H1 (cell line): ENCODE results near the gene FANK1. TPM values are rescaled to one million over a fixed set of nuclear protein-coding genes. Genes with fewer than 3 reads are reported as not detected.

Experiments used
- CTCF ChIA-PET: fragments of 300-600 bp; sonication (Branson Sonifier 250); formaldehyde crosslinking; loops from one replicate; lab custom pipeline; 2021; ENCODE audit not compliant: partially characterized antibody; lab: Charles Lee
- POLR2A ChIA-PET: fragments of 300-600 bp; sonication (Branson Sonifier 250); formaldehyde crosslinking; loops from one replicate; lab custom pipeline; 2021; ENCODE audit warnings: inconsistent platforms; ENCODE audit not compliant: partially characterized antibody; lab: Charles Lee
- DNase-seq, 2 experiments: peaks; one replicate each; pipeline versions ENCODE4 v3.0.0 to v3.0.0-alpha.2; 2010 to 2022; ENCODE audit warnings: low spot score in 2 of 2, low read depth in 1 of 2, mixed read lengths in 1 of 2
- FAIRE-seq: peaks from 2 replicates; lab custom pipeline; 2011; peaks lifted over from hg19 to GRCh38; lab: Jason Lieb, UNC
- H2AFZ ChIP-seq: 2 replicates; pipeline ENCODE4 v1.8.1; 2012; ENCODE audit warnings: low read length, inconsistent platforms
- H2AK5ac ChIP-seq: 2 replicates; pipeline ENCODE4 v1.6.1; 2013; ENCODE audit warnings: low read depth, low read length
- H2BK120ac ChIP-seq: replicated peaks from 2 replicates; pipeline ENCODE3; 2013; ENCODE audit warnings: low read depth, low read length, inconsistent platforms
- H2BK12ac ChIP-seq: 2 replicates; pipeline ENCODE4 v1.6.1; 2013; ENCODE audit warnings: low read depth, low read length
- H2BK15ac ChIP-seq: 2 replicates; pipeline ENCODE4 v1.6.1; 2013; ENCODE audit warnings: low read length
- H2BK20ac ChIP-seq: 2 replicates; pipeline ENCODE4 v1.6.1; 2013; ENCODE audit warnings: low read length
- H2BK5ac ChIP-seq: 2 replicates; pipeline ENCODE4 v1.6.1; 2013; ENCODE audit warnings: low read depth, low read length
- H3K14ac ChIP-seq: 2 replicates; pipeline ENCODE4 v1.6.1; 2013; ENCODE audit warnings: inconsistent platforms; ENCODE audit not compliant: insufficient read length
- H3K18ac ChIP-seq: 2 replicates; pipeline ENCODE4 v1.6.1; 2013; ENCODE audit warnings: low read length; ENCODE audit errors: extremely low read depth
- H3K23ac ChIP-seq: 2 replicates; pipeline ENCODE4 v1.6.1; 2013; ENCODE audit warnings: inconsistent platforms; ENCODE audit not compliant: insufficient read length
- H3K23me2 ChIP-seq: 2 replicates; pipeline ENCODE4 v1.6.1; 2013; ENCODE audit warnings: low read depth, low read length
- H3K27ac ChIP-seq: 2 replicates; pipeline ENCODE4 v1.6.1; 2011; ENCODE audit warnings: low read depth, low read length, inconsistent platforms
- H3K27me3 ChIP-seq, 4 experiments: replicated peaks in 1 of 4; 1 replicate in 1 of 4; 2 replicates in 3 of 4; pipeline versions ENCODE4 v1.6.1 to v1.8.1; 2011 to 2013; ENCODE audit warnings: low read length in 3 of 4, mild to moderate bottlenecking in 3 of 4, inconsistent platforms in 2 of 4, mixed read lengths in 2 of 4, moderate library complexity in 1 of 4; ENCODE audit not compliant: control insufficient read depth in 3 of 4, insufficient read depth in 3 of 4; ENCODE audit errors: extremely low read depth in 1 of 4
- H3K36me3 ChIP-seq, 4 experiments: 2 replicates each; pipeline versions ENCODE4 v1.6.1 to v1.8.1; 2011 to 2013; ENCODE audit warnings: mild to moderate bottlenecking in 4 of 4, low read length in 3 of 4, moderate library complexity in 2 of 4, control low read depth in 1 of 4, inconsistent platforms in 1 of 4; ENCODE audit not compliant: insufficient read depth in 4 of 4, control insufficient read depth in 2 of 4
- H3K4ac ChIP-seq: replicated peaks from 2 replicates; pipeline ENCODE3; 2013; ENCODE audit warnings: low read length, low read depth, mixed read lengths, inconsistent platforms; ENCODE audit not compliant: insufficient read length
- H3K4me1 ChIP-seq, 4 experiments: replicated peaks in 1 of 4; 1 replicate in 1 of 4; 2 replicates in 3 of 4; pipeline versions ENCODE4 v1.6.1 to v1.8.1; 2011 to 2013; ENCODE audit warnings: low read length in 3 of 4, inconsistent platforms in 2 of 4, mixed read lengths in 1 of 4; ENCODE audit not compliant: insufficient read depth in 4 of 4, control insufficient read depth in 3 of 4
- H3K4me2 ChIP-seq, 2 experiments: 2 replicates each; pipeline versions ENCODE4 v1.6.1 to v1.8.1; 2011 to 2013; ENCODE audit warnings: low read depth in 2 of 2, low read length in 2 of 2, control low read depth in 1 of 2, inconsistent platforms in 1 of 2, mild to moderate bottlenecking in 1 of 2; ENCODE audit not compliant: insufficient read depth in 1 of 2
- H3K4me3 ChIP-seq, 4 experiments: fragments of 200-600, 300-600 bp in 1 of 4; sonication (generic), shearing (Covaris generic), sonication (Bioruptor Twin) in 1 of 4; 2 replicates each; pipeline versions ENCODE4 v1.5.1 to v1.8.1; 2011 to 2016; ENCODE audit warnings: low read length in 4 of 4, low read depth in 3 of 4, control low read depth in 2 of 4, inconsistent platforms in 2 of 4, mild to moderate bottlenecking in 2 of 4, mixed read lengths in 1 of 4, moderate library complexity in 1 of 4; ENCODE audit not compliant: insufficient read depth in 2 of 4; ENCODE audit errors: extremely low read depth in 1 of 4
- H3K56ac ChIP-seq: replicated peaks from 2 replicates; pipeline ENCODE3; 2013; ENCODE audit warnings: low read depth, mild to moderate bottlenecking, mixed read lengths, low read length, inconsistent platforms; ENCODE audit not compliant: insufficient read length
- H3K79me1 ChIP-seq: 2 replicates; pipeline ENCODE4 v1.6.1; 2013; ENCODE audit warnings: low read depth, low read length, control low read depth
- H3K79me2 ChIP-seq, 2 experiments: 2 replicates each; pipeline versions ENCODE4 v1.6.1 to v1.8.1; 2012 to 2013; ENCODE audit warnings: low read length in 2 of 2, mild to moderate bottlenecking in 2 of 2, inconsistent platforms in 1 of 2; ENCODE audit not compliant: insufficient read depth in 2 of 2, control insufficient read depth in 1 of 2
- H3K9ac ChIP-seq, 4 experiments: replicated peaks in 1 of 4; 1 replicate in 1 of 4; 2 replicates in 3 of 4; pipeline versions ENCODE4 v1.6.1 to v1.8.1; 2011 to 2013; ENCODE audit warnings: low read depth in 3 of 4, low read length in 3 of 4, control low read depth in 2 of 4, mild to moderate bottlenecking in 2 of 4, moderate library complexity in 2 of 4, inconsistent platforms in 1 of 4; ENCODE audit errors: extremely low read depth in 1 of 4
- H3K9me3 ChIP-seq, 2 experiments: 2 replicates each; pipeline versions ENCODE4 v1.6.1 to v1.8.1; 2012 to 2013; ENCODE audit warnings: mild to moderate bottlenecking in 2 of 2, moderate library complexity in 2 of 2, control low read depth in 1 of 2, inconsistent platforms in 1 of 2, low read depth in 1 of 2, low read length in 1 of 2, mixed read lengths in 1 of 2; ENCODE audit not compliant: insufficient read depth in 2 of 2
- H4K20me1 ChIP-seq, 2 experiments: replicated peaks in 1 of 2; 2 replicates each; pipeline versions ENCODE3 to v1.8.1; 2011 to 2013; ENCODE audit warnings: inconsistent platforms in 2 of 2, low read length in 2 of 2, mild to moderate bottlenecking in 1 of 2; ENCODE audit not compliant: insufficient read depth in 2 of 2, control insufficient read depth in 1 of 2
- H4K5ac ChIP-seq: 2 replicates; pipeline ENCODE4 v1.6.1; 2013; ENCODE audit warnings: low read length, low read depth, mixed read lengths, inconsistent platforms; ENCODE audit not compliant: insufficient read length
- H4K8ac ChIP-seq: 2 replicates; pipeline ENCODE4 v1.8.0; 2013; ENCODE audit warnings: mild to moderate bottlenecking, moderate library complexity, low read length, inconsistent platforms; ENCODE audit not compliant: insufficient read depth; ENCODE audit errors: extremely low read depth
- H4K91ac ChIP-seq: replicated peaks from 2 replicates; pipeline ENCODE3; 2013; ENCODE audit warnings: low read length, mixed read lengths, inconsistent platforms; ENCODE audit not compliant: insufficient read length
- KDM1A ChIP-seq: fragments of 200-600, 300-600 bp; sonication (generic); IDR thresholded peaks from 2 replicates; pipeline ENCODE4 v1.7.1; 2016; ENCODE audit warnings: mild to moderate bottlenecking, low read length, borderline replicate concordance
- KDM4A ChIP-seq: IDR thresholded peaks from one replicate; pipeline ENCODE4 v1.7.1; 2012; ENCODE audit warnings: low read depth, mild to moderate bottlenecking, moderate library complexity, low read length, inconsistent platforms; ENCODE audit not compliant: severe bottlenecking
- MAFK ChIP-seq: IDR thresholded peaks from 2 replicates; pipeline ENCODE4 v1.6.1; 2012; ENCODE audit warnings: low read depth, mild to moderate bottlenecking, improper control_type of control experiment, low read length
- SIRT6 ChIP-seq: IDR thresholded peaks from one replicate; pipeline ENCODE4 v1.7.1; 2012; ENCODE audit warnings: low read length, inconsistent platforms
- WGBS, 2 experiments: shearing (Covaris generic) in 1 of 2; methylation state at CpG; one replicate each; pipeline versions ENCODE4 v1.1.6 to v1.1.7; 2013 to 2015; ENCODE audit warnings: low lambda C conversion rate in 2 of 2, mixed read lengths in 2 of 2, inconsistent platforms in 1 of 2, low coverage in 1 of 2, missing lambda C conversion rate in 1 of 2; ENCODE audit not compliant: insufficient replicate concordance in 2 of 2, insufficient coverage in 1 of 2, insufficient read length in 1 of 2; ENCODE audit errors: extremely low coverage in 1 of 2, missing lambda C conversion rate in 1 of 2; 5-methylcytosine and 5-hydroxymethylcytosine counted together
- polyA plus RNA-seq, 7 experiments: library from polyadenylated mRNA; depleted of rRNA in 3 of 7; stranded (reverse) in 5 of 7; unstranded in 2 of 7; fragments of >200 nt in 5 of 7; fragments of 200-250 nt in 2 of 7; gene quantifications; 1 replicate in 5 of 7; 2 replicates in 1 of 7; 4 replicates in 1 of 7; pipeline versions ENCODE4 v1.2.1 to v1.2.3, GENCODE V29; 2011 to 2013; ENCODE audit warnings: missing spikeins in 2 of 7, mixed read lengths in 2 of 7
- total RNA-seq: library from RNA; stranded (reverse); fragmentation: NEBNext Ultra II Directional; extraction: Animal tissue kit (Norgen Biotek cat#: 25700); gene quantifications from 2 replicates; pipeline ENCODE4 v1.2.1, GENCODE V29; 2021
- TF ChIP-seq, protein P1 (sequence below): IDR thresholded peaks from 2 replicates; pipeline ENCODE4 v1.6.1; 2011; ENCODE audit warnings: low read depth, mild to moderate bottlenecking, low read length; ENCODE audit not compliant: insufficient read depth

Gene FANK1
- total and polyA plus RNA-seq, 2 of the 8 experiments (the other 6 are each of a cell fraction or from before 2014, with no cell fraction given), result 1.2 TPM; not detected in 1

DNA sequence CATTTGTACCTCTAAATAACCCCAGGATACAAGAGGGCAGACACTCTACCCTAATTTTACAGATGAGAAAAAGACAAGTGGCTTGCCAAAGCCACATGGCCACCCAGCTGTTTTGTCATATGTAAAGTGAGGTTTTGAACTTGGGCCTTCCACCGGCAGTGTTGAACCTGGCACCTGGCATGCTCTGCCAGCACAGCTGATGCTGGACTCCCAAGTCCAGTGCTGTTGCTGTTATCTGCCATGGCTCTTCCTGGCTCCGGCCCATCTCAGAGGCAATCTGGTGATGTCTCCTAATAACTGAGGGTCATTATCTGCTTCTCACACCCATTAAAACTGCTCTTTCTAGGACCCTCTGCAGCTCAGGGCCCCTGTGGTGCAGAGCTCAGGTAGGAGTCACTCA is 48.0 kb upstream of the FANK1 start:
- H3K14ac ChIP-seq, result no peak overlapping the region

More for the DNA sequence above, 48.0 kb upstream of the FANK1 start:
- H3K27ac ChIP-seq, result no peak overlapping the region
- no peak overlapping the region for H2BK120ac ChIP-seq
- H3K9ac ChIP-seq, result no peak overlapping the region
- no peak overlapping the region for H2BK12ac ChIP-seq
- no peaks in the 10 kb centered on the region for H3K27me3 ChIP-seq
- no peak overlapping the region for H2BK5ac ChIP-seq
- CTCF ChIA-PET, result interaction anchor here (0.6 to 1.1 kb wide), 3 partner anchors 19 to 949 kb away, joined by 3 to 4 read pairs (median 3); no protein-coding TSS in a partner anchor
- no peaks in the 10 kb centered on the region for H3K9me3 ChIP-seq
- H3K4me1 ChIP-seq, result no peaks in the 10 kb centered on the region
- H3K23me2 ChIP-seq, result no peaks in the 10 kb centered on the region
- no peak overlapping the region for H2BK20ac ChIP-seq
- H4K5ac ChIP-seq, result no peak overlapping the region
- H3K4ac ChIP-seq, result no peak overlapping the region
- no peak overlapping the region for H2BK15ac ChIP-seq
- FAIRE-seq (no peak), DNase-seq (no peak)
- no peaks in the 10 kb centered on the region for H3K79me2 ChIP-seq
- H4K8ac ChIP-seq, result no peak overlapping the region; the same call in 1 of the 2 replicates
- no peak overlapping the region for H2AFZ ChIP-seq
- no peak overlapping the region for H3K23ac ChIP-seq
- no peak overlapping the region for H3K4me3 ChIP-seq
- no peak overlapping the region for H3K4me2 ChIP-seq
- peaks cover 0 to 1% of the 10 kb centered on the region in 2 experiments for H4K20me1 ChIP-seq
- WGBS, 2 experiments, result 96% methylated on average over 2 of the region's 2 CpGs; no CpG with 5 or more reads in 1 of the 2 experiments
- no peaks in the 10 kb centered on the region for H3K79me1 ChIP-seq
- H3K56ac ChIP-seq, result no peak overlapping the region
- peaks cover 0 to 20% (median 8%) of the 10 kb centered on the region in 4 experiments; a peak in 5 of 8 replicates for H3K36me3 ChIP-seq
- H4K91ac ChIP-seq, result no peak overlapping the region
- no peak overlapping the region for H2AK5ac ChIP-seq
- POLR2A ChIA-PET, result interaction anchor here (0.7 to 2.1 kb wide), 4 partner anchors 9 to 14 kb away, joined by 3 to 5 read pairs (median 4); no protein-coding TSS in a partner anchor
- no peak overlapping the region for H3K18ac ChIP-seq
- TF ChIP-seq, protein P1, sequence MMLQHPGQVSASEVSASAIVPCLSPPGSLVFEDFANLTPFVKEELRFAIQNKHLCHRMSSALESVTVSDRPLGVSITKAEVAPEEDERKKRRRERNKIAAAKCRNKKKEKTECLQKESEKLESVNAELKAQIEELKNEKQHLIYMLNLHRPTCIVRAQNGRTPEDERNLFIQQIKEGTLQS, result no peak
- TF ChIP-seq MAFK, result no peak
- TF ChIP-seq KDM4A, result no peak
- no peak for TF ChIP-seq SIRT6
- no peak for TF ChIP-seq KDM1A
- TF ChIP-seq, all 59 proteins: peak for 0
